CD4-positive, alpha-beta T cell treated with Interleukin-6 for 4 hours (primary cell): Measurements from ENCODE around the gene STING1.
A peak's percentile ranks its signal among the peaks of the same experiment; 100 is the strongest.

ENCODE experiments used
- DNase-seq: peaks from one replicate; pipeline ENCODE4 v3.0.0-alpha.2; 2020; ENCODE audit warnings: mixed read lengths

Gene STING1

DNA sequence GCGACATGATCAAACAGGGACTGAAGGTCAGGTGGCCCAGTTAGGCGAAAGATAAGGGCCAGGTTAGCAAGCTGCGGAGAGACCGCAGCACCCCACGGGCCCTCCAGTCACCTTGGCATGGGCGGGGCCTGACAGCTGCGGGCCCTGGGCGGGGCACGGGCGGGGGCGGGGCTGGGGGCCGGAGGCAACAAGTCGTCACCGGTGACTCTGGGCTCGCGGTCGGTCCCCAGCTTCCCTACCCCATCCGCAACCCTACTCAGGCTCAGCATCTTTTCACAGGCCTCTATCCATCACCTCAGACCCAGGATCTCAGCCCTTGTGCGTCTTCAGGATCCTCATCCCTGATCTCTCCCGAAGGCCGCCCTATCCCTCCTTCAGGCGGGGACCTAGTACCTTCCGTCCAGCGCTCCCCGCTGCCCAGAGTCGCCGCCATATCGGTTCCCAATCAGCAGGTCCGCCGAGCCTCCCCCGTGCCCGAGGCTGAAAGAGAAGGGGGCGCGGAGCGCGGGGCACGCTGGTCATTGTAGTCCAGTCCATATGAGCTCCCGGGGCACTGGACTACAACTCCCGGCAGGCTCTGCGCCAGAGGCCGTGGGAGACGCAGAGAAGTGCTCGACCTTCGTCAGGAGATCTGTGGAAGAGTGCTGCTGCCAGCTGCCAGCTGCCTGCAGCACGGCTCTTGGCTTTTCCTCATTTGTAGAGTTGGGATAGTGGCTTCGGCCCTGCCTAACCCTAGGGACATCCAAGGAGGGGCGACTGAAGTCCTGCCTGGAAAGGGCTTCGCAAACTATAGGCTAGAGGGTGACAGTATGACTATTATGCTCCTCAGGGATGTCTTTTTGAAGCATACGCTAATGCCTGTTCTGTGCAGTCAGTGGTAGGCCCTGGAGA lies 43.3 kb downstream of the STING1 start, which contains the start of gene DNAJC18:
Gene DNAJC18, minus strand, starts transcription at position 513 of the 891 bp plus-strand sequence. Its CDS starts 80 bp downstream, at position 433.
- peak; percentile 94 for DNase-seq

DNA sequence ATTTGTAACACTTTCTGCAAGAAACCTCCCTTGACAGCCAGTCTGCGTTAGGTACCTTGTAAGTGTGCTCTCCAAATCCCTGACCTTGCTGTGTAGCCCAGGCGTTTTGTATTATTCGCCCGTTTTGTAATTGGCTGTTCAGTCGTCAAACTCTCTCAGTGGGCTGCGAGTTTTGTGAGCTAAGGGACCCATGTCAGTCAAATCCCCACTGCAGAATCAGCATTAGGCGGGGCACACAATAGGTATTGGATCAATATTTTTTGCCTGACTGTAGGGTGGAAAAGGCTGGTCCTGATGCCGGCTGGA lies 43.9 kb downstream of the STING1 start:
- DNase-seq, result no peak

DNA sequence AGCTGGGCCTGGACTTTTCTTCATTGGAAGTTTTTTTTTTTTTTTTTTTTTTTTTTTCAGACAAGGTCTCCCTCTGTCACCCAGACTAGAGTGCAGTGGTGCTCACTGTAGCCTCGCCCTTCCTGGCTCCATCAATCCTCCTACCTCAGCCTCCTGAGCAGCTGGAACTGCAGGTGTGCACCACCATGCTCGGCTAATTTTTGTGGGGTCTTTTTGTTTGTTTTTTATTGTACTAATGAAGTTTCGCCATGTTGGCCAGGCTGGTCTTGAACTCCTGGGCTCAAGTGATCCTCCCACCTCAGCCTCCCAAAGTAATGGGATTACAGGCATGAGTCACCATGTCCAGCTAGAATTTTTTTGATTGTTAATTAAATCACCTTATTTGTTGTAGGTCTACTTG lies 46.9 kb downstream of the STING1 start:
- DNase-seq, result no peak

DNA sequence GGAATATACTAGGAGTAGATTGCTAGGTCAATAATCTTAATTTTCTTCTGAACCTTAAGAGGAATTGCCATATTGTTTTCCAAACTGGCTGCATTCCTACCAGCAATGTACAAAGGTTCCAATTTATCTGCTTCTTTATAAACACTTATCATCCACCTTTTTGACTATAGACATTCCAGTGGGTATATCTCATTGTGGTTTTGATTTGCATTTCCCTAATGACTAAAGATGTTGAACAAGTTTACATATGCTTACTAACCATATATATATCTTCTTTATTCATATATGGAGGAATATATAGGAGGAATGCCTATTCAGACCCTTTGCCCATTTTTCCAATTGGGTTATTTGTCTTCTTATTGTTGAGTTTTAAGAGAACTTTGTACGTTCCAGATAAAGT lies 50.9 kb downstream of the STING1 start:
- DNase-seq, result no peak

DNA sequence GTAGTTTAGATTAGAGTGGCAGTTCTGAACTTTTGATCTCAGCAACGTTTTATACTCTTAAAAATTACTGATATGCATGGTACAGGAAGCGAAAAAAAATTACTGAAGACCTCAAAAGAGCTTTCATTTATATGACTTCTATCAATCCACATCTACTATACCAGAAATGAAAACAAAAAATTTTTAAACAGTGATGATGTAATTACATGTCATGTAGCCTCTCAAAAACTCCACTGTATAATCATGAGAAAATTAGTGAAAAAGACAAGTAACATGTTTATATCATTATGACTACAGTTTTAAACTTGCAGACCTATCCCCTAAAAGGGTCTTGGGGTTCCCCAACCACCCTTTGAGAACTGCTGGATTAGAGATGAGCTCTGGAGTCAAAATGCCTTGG lies 52.5 kb downstream of the STING1 start:
- DNase-seq, result no peak

DNA sequence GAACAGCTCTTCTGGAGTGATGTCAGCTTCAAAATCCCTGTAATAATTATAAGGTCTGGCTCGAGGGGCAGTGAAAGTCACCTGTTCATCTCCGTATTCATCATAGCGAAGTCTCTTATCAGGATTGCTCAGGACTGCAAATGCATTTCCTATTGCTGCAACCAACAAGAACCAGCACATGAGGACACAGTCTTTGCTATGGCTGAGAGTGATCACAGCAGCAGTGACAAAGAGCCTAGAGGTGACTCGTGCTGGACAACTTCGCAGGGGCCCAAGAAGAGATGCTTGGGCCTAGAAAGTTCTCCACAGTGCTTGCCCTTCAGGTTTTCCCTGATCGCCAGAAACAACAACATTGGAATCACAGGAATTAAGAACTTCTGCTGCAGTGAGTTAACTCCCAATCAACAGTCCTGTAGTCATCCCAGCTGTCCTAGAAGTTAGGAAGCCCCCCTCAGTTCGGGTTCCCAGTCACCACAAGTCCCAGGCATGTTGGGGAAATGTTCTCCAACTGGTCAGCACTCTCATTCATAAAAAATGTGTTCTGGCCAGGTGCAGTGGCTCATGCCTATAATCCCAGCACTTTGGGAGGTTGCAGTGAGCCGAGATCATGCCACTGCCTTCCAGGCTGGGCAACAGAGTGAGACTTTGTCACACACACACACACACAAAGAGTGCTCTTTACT lies 56.2 kb downstream of the STING1 start:
- DNase-seq, result no peak
